IMR-90 (cell line): ENCODE measurements around the gene SRRM2. TPM values are rescaled to one million over a fixed set of nuclear protein-coding genes. Genes with fewer than 3 reads are reported as not detected.

Source experiments
- ATAC-seq: fragments of 200-7000 bp; cut with Tn5 transposase; 2 replicates; pipeline ENCODE4 v1.9.1; 2020; ENCODE audit warnings: low read depth, mild to moderate bottlenecking, moderate library complexity
- BruUV-seq: library from RNA; stranded (reverse); fragments of 400-500 nt; replicated peaks from 2 replicates; lab custom pipeline; 2021; lab: Mats Ljungman, UMichigan
- CTCF ChIA-PET: fragments of 300-600 bp; formaldehyde crosslinking; extraction: SDS; loops from one replicate; lab custom pipeline; 2021; ENCODE audit warnings: antibody characterized with exemption; lab: Yijun Ruan, JAX
- POLR2A ChIA-PET: fragments of 300-600 bp; sonication (Branson Sonifier 250); formaldehyde crosslinking; loops from one replicate; lab custom pipeline; 2022; ENCODE audit warnings: antibody characterized with exemption; ENCODE audit not compliant: unreplicated experiment; lab: Charles Lee
- DNase-seq: peaks from one replicate; pipeline ENCODE4 v3.0.0; 2013
- H2AFZ ChIP-seq: replicated peaks from 2 replicates; pipeline ENCODE3; 2013; ENCODE audit warnings: low read length, mild to moderate bottlenecking; ENCODE audit not compliant: poor library complexity
- H2AK5ac ChIP-seq: 2 replicates; pipeline ENCODE4 v1.6.1; 2013; ENCODE audit warnings: low read depth, low read length, inconsistent platforms
- H2AK9ac ChIP-seq: replicated peaks from 2 replicates; pipeline ENCODE3; 2013; ENCODE audit warnings: mild to moderate bottlenecking, low read depth, low read length, moderate library complexity; ENCODE audit not compliant: poor library complexity
- H2BK120ac ChIP-seq: 2 replicates; pipeline ENCODE4 v1.6.1; 2013; ENCODE audit warnings: low read depth, low read length, inconsistent platforms
- H2BK15ac ChIP-seq: 3 replicates; pipeline ENCODE4 v1.6.1; 2013; ENCODE audit warnings: low read depth, low read length, inconsistent platforms
- H2BK20ac ChIP-seq: 2 replicates; pipeline ENCODE4 v1.6.1; 2013; ENCODE audit warnings: low read depth, mild to moderate bottlenecking, inconsistent platforms, low read length, moderate library complexity
- H2BK5ac ChIP-seq: 2 replicates; pipeline ENCODE4 v1.6.1; 2013; ENCODE audit warnings: mild to moderate bottlenecking, low read depth, low read length, inconsistent platforms; ENCODE audit not compliant: poor library complexity, severe bottlenecking
- H3K14ac ChIP-seq: replicated peaks from 2 replicates; pipeline ENCODE4 v1.6.1; 2013; ENCODE audit warnings: low read depth, low read length, inconsistent platforms
- H3K18ac ChIP-seq: 2 replicates; pipeline ENCODE4 v1.6.1; 2013; ENCODE audit warnings: low read depth, low read length, control low read depth
- H3K23ac ChIP-seq: 2 replicates; pipeline ENCODE4 v1.6.1; 2013; ENCODE audit warnings: low read depth, low read length, inconsistent platforms
- H3K27ac ChIP-seq: 2 replicates; pipeline ENCODE4 v1.5.1; 2013; ENCODE audit warnings: mild to moderate bottlenecking, control low read depth, low read length; ENCODE audit not compliant: insufficient read depth
- H3K27me3 ChIP-seq: 2 replicates; pipeline ENCODE4 v1.6.1; 2013; ENCODE audit warnings: low read length; ENCODE audit not compliant: control insufficient read depth, insufficient read depth
- H3K36me3 ChIP-seq: 2 replicates; pipeline ENCODE4 v1.6.1; 2013; ENCODE audit warnings: low read length, mixed read lengths; ENCODE audit not compliant: control insufficient read depth, insufficient read depth
- H3K4ac ChIP-seq: 2 replicates; pipeline ENCODE4 v1.6.1; 2013; ENCODE audit warnings: low read depth, low read length, inconsistent platforms
- H3K4me1 ChIP-seq: 2 replicates; pipeline ENCODE4 v1.6.1; 2013; ENCODE audit warnings: low read length, mixed read lengths; ENCODE audit not compliant: control insufficient read depth, insufficient read depth
- H3K4me2 ChIP-seq: 2 replicates; pipeline ENCODE4 v1.6.1; 2013; ENCODE audit warnings: low read depth, mild to moderate bottlenecking, control low read depth, low read length, moderate library complexity
- H3K4me3 ChIP-seq: 2 replicates; pipeline ENCODE4 v1.5.1; 2013; ENCODE audit warnings: low read depth, mild to moderate bottlenecking, control low read depth, low read length, moderate library complexity; ENCODE audit not compliant: insufficient read depth
- H3K56ac ChIP-seq: 2 replicates; pipeline ENCODE4 v1.6.1; 2013; ENCODE audit warnings: low read length, inconsistent platforms; ENCODE audit not compliant: insufficient read depth; ENCODE audit errors: extremely low read depth
- H3K79me1 ChIP-seq, 2 experiments: 2 replicates each; pipeline ENCODE4 v1.6.1; 2013; ENCODE audit warnings: low read length in 2 of 2, inconsistent platforms in 1 of 2, low read depth in 1 of 2
- H3K9ac ChIP-seq: 2 replicates; pipeline ENCODE4 v1.6.1; 2013; ENCODE audit warnings: low read depth, low read length, control low read depth
- H3K9me1 ChIP-seq: 2 replicates; pipeline ENCODE4 v1.6.1; 2013; ENCODE audit warnings: low read length, inconsistent platforms; ENCODE audit not compliant: insufficient read depth
- H3K9me3 ChIP-seq: 2 replicates; pipeline ENCODE4 v1.6.1; 2013; ENCODE audit warnings: low read length; ENCODE audit not compliant: control insufficient read depth, insufficient read depth
- H4K20me1 ChIP-seq: 2 replicates; pipeline ENCODE4 v1.6.1; 2013; ENCODE audit warnings: low read length, inconsistent platforms; ENCODE audit not compliant: insufficient read depth
- H4K5ac ChIP-seq: 2 replicates; pipeline ENCODE4 v1.6.1; 2013; ENCODE audit warnings: mild to moderate bottlenecking, low read depth, low read length, control low read depth
- H4K8ac ChIP-seq, 2 experiments: 2 replicates each; pipeline ENCODE4 v1.6.1; 2013; ENCODE audit warnings: low read depth in 2 of 2, low read length in 2 of 2, control low read depth in 1 of 2, inconsistent platforms in 1 of 2
- H4K91ac ChIP-seq: 2 replicates; pipeline ENCODE4 v1.6.1; 2013; ENCODE audit warnings: low read depth, low read length, inconsistent platforms; ENCODE audit not compliant: insufficient read depth
- BHLHE40 ChIP-seq: fragments of 150-350 bp; IDR thresholded peaks from 2 replicates; pipeline ENCODE4 v1.6.1; 2016; ENCODE audit warnings: mild to moderate bottlenecking, low read depth, low read length
- CHD1 ChIP-seq: IDR thresholded peaks from 2 replicates; pipeline ENCODE4 v1.6.1; 2012; ENCODE audit warnings: low read depth, low read length, improper control_type of control experiment
- POLR2A ChIP-seq: IDR thresholded peaks from 2 replicates; pipeline ENCODE4 v1.6.1; 2012; ENCODE audit warnings: mild to moderate bottlenecking, low read depth, low read length
- WGBS, 2 experiments: methylation state at CpG; one replicate each; pipeline versions ENCODE4 v1.1.5 to v1.1.7; 2013; ENCODE audit warnings: missing lambda C conversion rate in 2 of 2; ENCODE audit not compliant: insufficient read length in 1 of 2; ENCODE audit errors: extremely low coverage in 2 of 2; 5-methylcytosine and 5-hydroxymethylcytosine counted together
- dilution Hi-C: fragments of 300-500 bp; cut with HindIII; formaldehyde crosslinking; loops from one replicate; pipeline ENCODE4 v1.14.3; 2018; ENCODE audit warnings: low sequenced_read_pairs; ENCODE audit not compliant: unreplicated experiment
- in situ Hi-C: fragments of 300-500 bp; cut with MboI; formaldehyde crosslinking; loops from 3 replicates; pipeline ENCODE4 v1.14.3; 2019; ENCODE audit warnings: low sequenced_read_pairs, inconsistent platforms, mixed read lengths
- intact Hi-C: fragments of 100-400 bp; cut with micrococcal nuclease; formaldehyde crosslinking; loops from 2 replicates; pipeline ENCODE4 v1.10.0; 2022
- polyA plus RNA-seq, 3 experiments: library from polyadenylated mRNA; depleted of rRNA; stranded (reverse); fragments of >200 nt; gene quantifications; 2 replicates each; pipeline ENCODE4 v1.2.3, GENCODE V29; 2012; ENCODE audit warnings: low replicate concordance in 1 of 3
- total RNA-seq: library from RNA; depleted of rRNA; stranded (reverse); fragments of >200 nt; gene quantifications from 2 replicates; pipeline ENCODE4 v1.2.3, GENCODE V29; 2012

Gene SRRM2
- total and polyA plus RNA-seq, 2 of the 4 experiments (the other 2 are of a cell fraction) = 20.3 to 300 TPM

- Histone ChIP-seq H4K91ac (no peak overlapping the region), H3K4ac (no peak overlapping the region), H3K23ac (no peak overlapping the region), H3K56ac (no peak overlapping the region), H3K36me3 (peaks cover 26% of the 10 kb centered on the region), H2BK120ac (no peak overlapping the region), H3K14ac (no peak overlapping the region), H2BK5ac (no peak overlapping the region), H3K9me3 (no peaks in the 10 kb centered on the region), H2BK20ac (no peak overlapping the region), H3K9me1 (no peaks in the 10 kb centered on the region; the same call in 1 of the 2 replicates), H3K4me1 (no peaks in the 10 kb centered on the region), H2AK9ac (no peak overlapping the region), H4K8ac (no peak overlapping the region), H3K27ac (no peak overlapping the region), H4K5ac (no peak overlapping the region), H2BK15ac (no peak overlapping the region), H3K9ac (no peak overlapping the region), H3K79me1 (no peaks in the 10 kb centered on the region; a peak in 1 of 4 replicates), H3K4me3 (no peak overlapping the region), H2AFZ (no peak overlapping the region), H3K18ac (no peak overlapping the region), H4K20me1 (peaks cover 7% of the 10 kb centered on the region), H3K27me3 (no peaks in the 10 kb centered on the region), H3K4me2 (no peak overlapping the region), H2AK5ac (no peak overlapping the region)
- dilution Hi-C loops = no loop called here
- CTCF ChIA-PET = no interaction called here
- in situ Hi-C loops = no loop called here
- POLR2A ChIA-PET = no interaction called here
- no peak for DNase-seq
- ATAC-seq = no peak
- no TSS peak for BruUV-seq
- TF ChIP-seq BHLHE40 = no peak
- TF ChIP-seq POLR2A = no peak
- TF ChIP-seq CHD1 = no peak
- intact Hi-C loops = no loop called here
- WGBS, 2 experiments = 98% methylated on average over 10 of the region's 22 CpGs; no CpG with 5 or more reads in 1 of the 2 experiments
Measured at GRCh38 chr16:2708955-2709587, 43.4 kb upstream of the SRRM2 start.
